ENCODE data around the gene RAE1. TPM values are rescaled to one million over a fixed set of nuclear protein-coding genes. Genes with fewer than 3 reads are reported as not detected.

The RAE1 gene
- total and polyA plus RNA-seq, 12 donors: 6.2 to 19.9 (median 15.5) TPM

GRCh38 chr20:57352305-57352704 is 1.2 kb downstream of the RAE1 start:
- 77 to 79% methylated on average over 6 of the region's 6 CpGs for WGBS, 2 donors
- ATAC-seq (no peak), DNase-seq (no peak)
- Histone ChIP-seq H3K4me1 (peaks cover 4 to 20% (median 15%) of the 10 kb centered on the region in 9 donors), H3K27me3 (peaks cover 0 to 2% (median 0%) of the 10 kb centered on the region in 7 donors), H3K9me3 (no peaks in the 10 kb centered on the region), H3K27ac (no peak overlapping the region), H3K36me3 (peaks cover 0 to 29% (median 0%) of the 10 kb centered on the region in 9 donors), H3K4me3 (peak overlapping the region in 5 of 10 donors; percentile 73 to 96 (median 89))
- intact Hi-C loops (cut with DNase I): no loop called here
- TF ChIP-seq CTCF (IDR thresholded peaks at IDR 0.05): no peak

- TF ChIP-seq CTCF (IDR thresholded peaks at IDR 0.05): no peak
- no peaks in the 10 kb centered on the region for H3K27me3 ChIP-seq
- H3K9me3 ChIP-seq: no peaks in the 10 kb centered on the region
- H3K4me1 ChIP-seq: peaks cover 4 to 20% (median 15%) of the 10 kb centered on the region in 9 donors
- DNase-seq (no peak), ATAC-seq (no peak)
- 91 to 92% methylated on average over 9 of the region's 9 CpGs for WGBS, 2 donors
- no peak overlapping the region for H3K4me3 ChIP-seq
- H3K36me3 ChIP-seq: peaks cover 0 to 29% (median 0%) of the 10 kb centered on the region in 9 donors
- H3K27ac ChIP-seq: no peak overlapping the region
- intact Hi-C loops (cut with DNase I): no loop called here
These were observed 2.3 kb downstream of the RAE1 start for GRCh38 chr20:57353351-57353750.

- intact Hi-C loops (cut with DNase I): no loop called here
- no peak for TF ChIP-seq CTCF (IDR thresholded peaks at IDR 0.05)
- ATAC-seq: peak in 1 of 8 donors; percentile 37
- Histone ChIP-seq H3K4me1 (peaks cover 0 to 9% (median 0%) of the 10 kb centered on the region in 9 donors), H3K36me3 (peaks cover 0 to 53% (median 3%) of the 10 kb centered on the region in 9 donors), H3K9me3 (no peaks in the 10 kb centered on the region), H3K4me3 (no peak overlapping the region), H3K27ac (no peak overlapping the region), H3K27me3 (no peaks in the 10 kb centered on the region)
- no peak for DNase-seq
- WGBS, 2 donors: 91 to 92% methylated on average over 6 of the region's 6 CpGs
These were observed 10.5 kb downstream of the RAE1 start for GRCh38 chr20:57361517-57361916.

- no peaks in the 10 kb centered on the region for H3K9me3 ChIP-seq
- ATAC-seq (no peak), DNase-seq (no peak)
- no peak for TF ChIP-seq CTCF (IDR thresholded peaks at IDR 0.05)
- no peaks in the 10 kb centered on the region for H3K27me3 ChIP-seq
- no peak overlapping the region for H3K27ac ChIP-seq
- peaks cover 0 to 83% (median 6%) of the 10 kb centered on the region in 9 donors for H3K36me3 ChIP-seq
- H3K4me3 ChIP-seq: no peak overlapping the region
- intact Hi-C loops (cut with DNase I): no loop called here
- peaks cover 0 to 9% (median 0%) of the 10 kb centered on the region in 9 donors for H3K4me1 ChIP-seq
These were observed 13.4 kb downstream of the RAE1 start for GRCh38 chr20:57364451-57364850.

Data from heart right ventricle (tissue), 16 donors.